Gastrocnemius medialis (tissue), 4 donors: ENCODE data around the gene HBS1L.

ENCODE experiments used
- POLR2A ChIP-seq, 2 donors: fragments of 450-650 bp; IDR thresholded peaks; one replicate each; pipeline ENCODE4 v1.6.1; 2017; ENCODE audit warnings: antibody characterized with exemption in 2 of 2, mild to moderate bottlenecking in 2 of 2, moderate library complexity in 2 of 2
- TF ChIP-seq, protein P1 (sequence below), 5 experiments: fragments of 450-650 bp in 3 of 5; fragments of 200-600 bp in 2 of 5; sonication (generic) in 2 of 5; IDR thresholded peaks in 4 of 5; conservative IDR thresholded peaks in 1 of 5; 1 replicate in 4 of 5; 2 replicates in 1 of 5; pipeline ENCODE4 v1.5.1; 2016 to 2019; ENCODE audit warnings: antibody characterized with exemption in 5 of 5, mild to moderate bottlenecking in 3 of 5, moderate library complexity in 3 of 5

DNA sequence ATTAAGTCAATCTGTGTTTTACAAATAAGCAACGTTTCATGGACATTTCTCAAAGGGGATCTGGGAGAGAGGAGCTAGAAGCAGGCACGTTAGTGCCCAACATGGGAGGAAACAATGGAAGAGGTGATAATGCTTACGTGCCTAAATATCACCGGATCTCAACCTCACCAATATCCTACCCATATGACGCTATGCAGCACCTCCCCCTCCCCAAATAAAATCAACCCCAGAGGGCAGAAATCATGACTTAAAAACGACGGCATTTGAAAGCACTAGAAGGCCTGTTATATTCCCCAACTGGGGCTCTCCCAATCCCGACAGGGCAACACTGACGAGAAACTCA is 425 bp downstream of the HBS1L start:
- TF ChIP-seq, protein P1, sequence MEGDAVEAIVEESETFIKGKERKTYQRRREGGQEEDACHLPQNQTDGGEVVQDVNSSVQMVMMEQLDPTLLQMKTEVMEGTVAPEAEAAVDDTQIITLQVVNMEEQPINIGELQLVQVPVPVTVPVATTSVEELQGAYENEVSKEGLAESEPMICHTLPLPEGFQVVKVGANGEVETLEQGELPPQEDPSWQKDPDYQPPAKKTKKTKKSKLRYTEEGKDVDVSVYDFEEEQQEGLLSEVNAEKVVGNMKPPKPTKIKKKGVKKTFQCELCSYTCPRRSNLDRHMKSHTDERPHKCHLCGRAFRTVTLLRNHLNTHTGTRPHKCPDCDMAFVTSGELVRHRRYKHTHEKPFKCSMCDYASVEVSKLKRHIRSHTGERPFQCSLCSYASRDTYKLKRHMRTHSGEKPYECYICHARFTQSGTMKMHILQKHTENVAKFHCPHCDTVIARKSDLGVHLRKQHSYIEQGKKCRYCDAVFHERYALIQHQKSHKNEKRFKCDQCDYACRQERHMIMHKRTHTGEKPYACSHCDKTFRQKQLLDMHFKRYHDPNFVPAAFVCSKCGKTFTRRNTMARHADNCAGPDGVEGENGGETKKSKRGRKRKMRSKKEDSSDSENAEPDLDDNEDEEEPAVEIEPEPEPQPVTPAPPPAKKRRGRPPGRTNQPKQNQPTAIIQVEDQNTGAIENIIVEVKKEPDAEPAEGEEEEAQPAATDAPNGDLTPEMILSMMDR (IDR thresholded peaks at IDR 0.05 in 4 of 5, conservative IDR thresholded peaks at IDR 0.05 in 1 of 5): no peak
- TF ChIP-seq POLR2A (IDR thresholded peaks at IDR 0.05): no peak
